K562 (cell line): ENCODE data around the gene TMEM53. TPM values are rescaled to one million over a fixed set of nuclear protein-coding genes. Genes with fewer than 3 reads are reported as not detected.

Experiments
- CHD4 ChIP-seq: fragments of 200-600 bp; sonication (generic); IDR thresholded peaks from 3 replicates; pipeline ENCODE4 v1.6.1; 2012; ENCODE audit warnings: low read depth, mild to moderate bottlenecking, mixed read lengths, low read length, inconsistent platforms; ENCODE audit not compliant: insufficient read depth, insufficient replicate concordance, poor library complexity, severe bottlenecking
- DPF2 ChIP-seq: fragments of 450-650 bp; IDR thresholded peaks from 2 replicates; pipeline ENCODE4 v1.6.1; 2016
- L3MBTL2 ChIP-seq: fragments of 450-650 bp; IDR thresholded peaks from 2 replicates; pipeline ENCODE4 v1.6.1; 2016; ENCODE audit warnings: mild to moderate bottlenecking, moderate library complexity
- RFX1 ChIP-seq: fragments of 450-650 bp; IDR thresholded peaks from 2 replicates; pipeline ENCODE4 v1.6.1; 2016; ENCODE audit warnings: mild to moderate bottlenecking, moderate library complexity
- SMARCE1 ChIP-seq: fragments of 450-650 bp; IDR thresholded peaks from 2 replicates; pipeline ENCODE4 v1.7.1; 2016; ENCODE audit warnings: mild to moderate bottlenecking
- SP1 ChIP-seq: sonication (generic); formaldehyde crosslinking; IDR thresholded peaks from 2 replicates; pipeline ENCODE4 v1.8.1; 2022; ENCODE audit warnings: mild to moderate bottlenecking, missing genetic modification reagents
- SP2 ChIP-seq: IDR thresholded peaks from 2 replicates; pipeline ENCODE4 v1.6.1; 2011; ENCODE audit warnings: mild to moderate bottlenecking, low read depth, low read length, moderate library complexity; ENCODE audit not compliant: poor library complexity, severe bottlenecking; ENCODE audit errors: extremely low read depth
- TAL1 ChIP-seq: fragments of 450-650 bp; IDR thresholded peaks from 2 replicates; pipeline ENCODE4 v1.6.1; 2016; ENCODE audit warnings: mild to moderate bottlenecking
- ZNF197 ChIP-seq: fragments of 200-800 bp; sonication (Bioruptor generic); IDR thresholded peaks from 2 replicates; pipeline ENCODE4 v1.6.1; 2016; ENCODE audit warnings: low read depth, missing genetic modification characterization, missing compliant biosample characterization
- ZNF274 ChIP-seq: IDR thresholded peaks from 2 replicates; pipeline ENCODE4 v1.6.1; 2011; ENCODE audit warnings: low read depth, mild to moderate bottlenecking, low read length, moderate library complexity, borderline replicate concordance
- polyA plus RNA-seq, 8 experiments: library from polyadenylated mRNA; depleted of rRNA in 4 of 8; stranded (reverse) in 5 of 8; unstranded in 3 of 8; fragments of >200 nt; fragmentation: Nextera tagmentation in 2 of 8; fragmentation: Illumina TruSeq in 1 of 8; extraction: Ambion mirVana in 2 of 8; extraction: Trizol in 1 of 8; gene quantifications; 2 replicates each; pipeline versions ENCODE4 v1.2.1 to v1.2.3, GENCODE V29; 2011 to 2014; ENCODE audit warnings: inconsistent platforms in 1 of 8, missing spikeins in 1 of 8
- total RNA-seq, 7 experiments: library from RNA; depleted of rRNA in 6 of 7; stranded (reverse); fragments of >200 nt in 6 of 7; fragmentation: Illumina TruSeq in 2 of 7; extraction: Trizol in 2 of 7; gene quantifications; 2 replicates each; pipeline versions ENCODE4 v1.2.1 to v1.2.3, GENCODE V29; 2011 to 2021; ENCODE audit warnings: low replicate concordance in 1 of 7
- TF ChIP-seq, protein P1 (sequence below), 2 experiments: fragments of 450-650 bp; IDR thresholded peaks; 2 replicates each; pipeline ENCODE4 v1.6.1; 2016
- TF ChIP-seq, protein P2 (sequence below), 2 experiments: IDR thresholded peaks in 1 of 2; conservative IDR thresholded peaks in 1 of 2; 2 replicates each; pipeline ENCODE4 v1.6.1; 2016; ENCODE audit warnings: low read depth in 2 of 2, mild to moderate bottlenecking in 1 of 2, missing compliant biosample characterization in 1 of 2, missing genetic modification characterization in 1 of 2, moderate library complexity in 1 of 2
- TF ChIP-seq, protein P3 (sequence below): fragments of 450-650 bp; formaldehyde crosslinking; IDR thresholded peaks from 2 replicates; pipeline ENCODE4 v1.4.0; 2022; ENCODE audit warnings: mild to moderate bottlenecking, moderate library complexity

Gene TMEM53
- total and polyA plus RNA-seq, 9 of the 15 experiments (the other 6 are each of a cell fraction or from before 2014, with no cell fraction given), result 0.23 to 3.7 (median 2.0) TPM

DNA sequence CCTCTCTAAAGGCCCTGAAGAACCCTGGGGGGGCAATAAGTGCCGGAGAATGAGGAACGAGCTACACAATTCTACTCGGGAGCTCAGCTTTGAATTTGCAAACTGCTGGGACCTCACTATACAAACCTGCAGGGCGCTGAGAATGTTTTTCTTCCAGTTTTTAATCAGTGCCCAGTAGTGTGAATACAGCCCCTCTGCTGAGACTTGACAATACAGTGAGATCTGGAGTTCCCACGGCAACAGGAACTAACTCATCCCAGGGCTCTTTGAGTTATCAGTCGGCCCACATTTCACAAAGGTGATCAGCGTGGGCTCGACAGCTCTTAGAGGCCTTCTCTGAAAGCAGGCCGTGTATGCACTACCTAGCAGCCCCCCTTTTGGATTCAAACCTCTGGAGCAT is 41.7 kb downstream of the TMEM53 start (continued):
- TF ChIP-seq, protein P1, sequence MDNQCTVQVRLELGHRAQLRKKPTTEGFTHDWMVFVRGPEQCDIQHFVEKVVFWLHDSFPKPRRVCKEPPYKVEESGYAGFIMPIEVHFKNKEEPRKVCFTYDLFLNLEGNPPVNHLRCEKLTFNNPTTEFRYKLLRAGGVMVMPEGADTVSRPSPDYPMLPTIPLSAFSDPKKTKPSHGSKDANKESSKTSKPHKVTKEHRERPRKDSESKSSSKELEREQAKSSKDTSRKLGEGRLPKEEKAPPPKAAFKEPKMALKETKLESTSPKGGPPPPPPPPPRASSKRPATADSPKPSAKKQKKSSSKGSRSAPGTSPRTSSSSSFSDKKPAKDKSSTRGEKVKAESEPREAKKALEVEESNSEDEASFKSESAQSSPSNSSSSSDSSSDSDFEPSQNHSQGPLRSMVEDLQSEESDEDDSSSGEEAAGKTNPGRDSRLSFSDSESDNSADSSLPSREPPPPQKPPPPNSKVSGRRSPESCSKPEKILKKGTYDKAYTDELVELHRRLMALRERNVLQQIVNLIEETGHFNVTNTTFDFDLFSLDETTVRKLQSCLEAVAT (IDR thresholded peaks at IDR 0.05), result no peak
- TF ChIP-seq, protein P2, sequence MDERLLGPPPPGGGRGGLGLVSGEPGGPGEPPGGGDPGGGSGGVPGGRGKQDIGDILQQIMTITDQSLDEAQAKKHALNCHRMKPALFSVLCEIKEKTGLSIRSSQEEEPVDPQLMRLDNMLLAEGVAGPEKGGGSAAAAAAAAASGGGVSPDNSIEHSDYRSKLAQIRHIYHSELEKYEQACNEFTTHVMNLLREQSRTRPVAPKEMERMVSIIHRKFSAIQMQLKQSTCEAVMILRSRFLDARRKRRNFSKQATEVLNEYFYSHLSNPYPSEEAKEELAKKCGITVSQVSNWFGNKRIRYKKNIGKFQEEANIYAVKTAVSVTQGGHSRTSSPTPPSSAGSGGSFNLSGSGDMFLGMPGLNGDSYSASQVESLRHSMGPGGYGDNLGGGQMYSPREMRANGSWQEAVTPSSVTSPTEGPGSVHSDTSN (CRISPR knock-in tag; IDR thresholded peaks at IDR 0.05; ENCODE audit: low read depth), result no peak
- TF ChIP-seq, protein P2 (tag; conservative IDR thresholded peaks at IDR 0.05; ENCODE audit: low read depth), result no peak
- 0 out of 2 replicates have a peak, but pooled peaks have one; percentile 60 for TF ChIP-seq SP1
- TF ChIP-seq CHD4, result no peak
- TF ChIP-seq, protein P3, sequence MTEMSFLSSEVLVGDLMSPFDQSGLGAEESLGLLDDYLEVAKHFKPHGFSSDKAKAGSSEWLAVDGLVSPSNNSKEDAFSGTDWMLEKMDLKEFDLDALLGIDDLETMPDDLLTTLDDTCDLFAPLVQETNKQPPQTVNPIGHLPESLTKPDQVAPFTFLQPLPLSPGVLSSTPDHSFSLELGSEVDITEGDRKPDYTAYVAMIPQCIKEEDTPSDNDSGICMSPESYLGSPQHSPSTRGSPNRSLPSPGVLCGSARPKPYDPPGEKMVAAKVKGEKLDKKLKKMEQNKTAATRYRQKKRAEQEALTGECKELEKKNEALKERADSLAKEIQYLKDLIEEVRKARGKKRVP (CRISPR knock-in tag), result no peak
- TF ChIP-seq TAL1, result peak; percentile 57; the same call in 1 of the 2 replicates
- no peak for TF ChIP-seq SMARCE1
- TF ChIP-seq DPF2, result peak; percentile 72
- no peak; the same call in 1 of the 2 replicates for TF ChIP-seq ZNF197
- peak; percentile 92 for TF ChIP-seq RFX1
- no peak for TF ChIP-seq ZNF274
- TF ChIP-seq L3MBTL2, result peak; percentile 22; the same call in 1 of the 2 replicates
- TF ChIP-seq SP2, result no peak
